ENCODE measurements around the gene GAS1.

GAS1 gene

GRCh38 chr9:86947146-86948073 is at the start of gene GAS1:
GAS1 (minus strand) TSS chr9:86947506; CDS start chr9:86946779, 727 bp downstream.
- peak; percentile 77 for DNase-seq

GRCh38 chr9:86994231-86994630 is 46.9 kb upstream of the GAS1 start:
- no peak for DNase-seq

GRCh38 chr9:86993830-86994229 is 46.5 kb upstream of the GAS1 start:
- DNase-seq, result no peak

GRCh38 chr9:86991077-86991476 is 43.8 kb upstream of the GAS1 start:
- no peak for DNase-seq

- no peak for DNase-seq
Measured at GRCh38 chr9:86990290-86990689, 43.0 kb upstream of the GAS1 start.

GRCh38 chr9:86987900-86988299 is 40.6 kb upstream of the GAS1 start:
- no peak for DNase-seq

- no peak for DNase-seq
Measured at GRCh38 chr9:86985132-86985647, 37.9 kb upstream of the GAS1 start.

- DNase-seq, result no peak
Measured at GRCh38 chr9:86983620-86984259, 36.4 kb upstream of the GAS1 start.

- DNase-seq, result no peak
Measured at GRCh38 chr9:86983249-86983619, 35.9 kb upstream of the GAS1 start.

GRCh38 chr9:86980802-86981201 is 33.5 kb upstream of the GAS1 start:
- DNase-seq, result no peak

GRCh38 chr9:86979657-86980056 is 32.4 kb upstream of the GAS1 start:
- no peak for DNase-seq

GRCh38 chr9:86978922-86979474 is 31.7 kb upstream of the GAS1 start:
- DNase-seq, result no peak

GRCh38 chr9:86978413-86978812 is 31.1 kb upstream of the GAS1 start:
- no peak for DNase-seq

GRCh38 chr9:86977205-86977835 is 30.0 kb upstream of the GAS1 start:
- DNase-seq, result no peak

GRCh38 chr9:86975606-86976005 is 28.3 kb upstream of the GAS1 start:
- DNase-seq, result no peak

- no peak for DNase-seq
Measured at GRCh38 chr9:86975036-86975435, 27.7 kb upstream of the GAS1 start.

GRCh38 chr9:86974421-86974820 is 27.1 kb upstream of the GAS1 start:
- DNase-seq, result no peak

GRCh38 chr9:86971742-86972141 is 24.4 kb upstream of the GAS1 start:
- DNase-seq, result no peak

GRCh38 chr9:86968258-86968920 is 21.1 kb upstream of the GAS1 start:
- no peak for DNase-seq

GRCh38 chr9:86966852-86967511 is 19.7 kb upstream of the GAS1 start:
- DNase-seq, result no peak

- no peak for DNase-seq
Measured at GRCh38 chr9:86965636-86966395, 18.5 kb upstream of the GAS1 start.
